PC-3 (cell line): ENCODE measurements around the gene PALB2.

Experiments
- CTCF ChIP-seq: fragments of 300-600 bp; sonication (generic); conservative IDR thresholded peaks from 2 replicates; pipeline ENCODE4 v1.5.1; 2017; ENCODE audit warnings: antibody characterized with exemption, low read depth, mild to moderate bottlenecking, low read length
- EZH2phosphoT487 ChIP-seq: fragments of 300-600 bp; sonication (generic); IDR thresholded peaks from 2 replicates; pipeline ENCODE4 v1.6.1; 2018; ENCODE audit warnings: mild to moderate bottlenecking, antibody characterized with exemption, low read length, borderline replicate concordance

GRCh38 chr16:23634461-23635036 lies 6.6 kb downstream of the PALB2 start:
- TF ChIP-seq CTCF (no peak), EZH2phosphoT487 (no peak)
